ENCODE data around the gene SELENOS.

- TF ChIP-seq CTCF (IDR thresholded peaks at IDR 0.05) (no peak), POLR2AphosphoS5 (IDR thresholded peaks at IDR 0.05) (no peak), POLR2A (IDR thresholded peaks at IDR 0.05) (no peak), EP300 (IDR thresholded peaks at IDR 0.05) (no peak)
Observed at GRCh38 chr15:101244889-101245668, 32.2 kb downstream of the SELENOS start.

All from suprapubic skin (tissue), 4 donors.